Liver (tissue), 9 donors: ENCODE results near the gene NTPCR. TPM values are rescaled to one million over a fixed set of nuclear protein-coding genes. Genes with fewer than 3 reads are reported as not detected.

Experiments used
- DNase-seq: peaks from one replicate; pipeline ENCODE4 v3.0.0-alpha.2; 2017; ENCODE audit warnings: low spot score
- H3K27ac ChIP-seq, 2 donors: one replicate each; pipeline ENCODE4 v1.7.0; 2013; ENCODE audit warnings: inconsistent platforms in 2 of 2, low read length in 2 of 2, control low read depth in 1 of 2, low read depth in 1 of 2, mild to moderate bottlenecking in 1 of 2
- H3K27me3 ChIP-seq, 4 donors: one replicate each; pipeline versions ENCODE4 v1.6.1 to v1.7.0; 2013; ENCODE audit warnings: low read length in 3 of 4, inconsistent platforms in 1 of 4, mild to moderate bottlenecking in 1 of 4, moderate library complexity in 1 of 4; ENCODE audit not compliant: control insufficient read depth in 4 of 4, insufficient read depth in 4 of 4
- H3K36me3 ChIP-seq, 4 donors: one replicate each; pipeline versions ENCODE4 v1.6.1 to v1.7.0; 2013; ENCODE audit warnings: low read length in 3 of 4, mild to moderate bottlenecking in 3 of 4, low read depth in 1 of 4, moderate library complexity in 1 of 4; ENCODE audit not compliant: control insufficient read depth in 4 of 4, insufficient read depth in 3 of 4
- H3K4me1 ChIP-seq, 4 donors: one replicate each; pipeline versions ENCODE4 v1.6.1 to v1.7.0; 2013; ENCODE audit warnings: low read length in 3 of 4, mild to moderate bottlenecking in 3 of 4, moderate library complexity in 1 of 4; ENCODE audit not compliant: control insufficient read depth in 4 of 4, insufficient read depth in 4 of 4
- H3K4me3 ChIP-seq, 3 donors: one replicate each; pipeline versions ENCODE4 v1.6.1 to v1.7.0; 2013; ENCODE audit warnings: low read length in 3 of 3, control low read depth in 1 of 3, low read depth in 1 of 3, mild to moderate bottlenecking in 1 of 3
- H3K9ac ChIP-seq, 2 donors: one replicate each; pipeline ENCODE4 v1.7.0; 2013; ENCODE audit warnings: low read length in 2 of 2, mild to moderate bottlenecking in 2 of 2, moderate library complexity in 2 of 2, control low read depth in 1 of 2, low read depth in 1 of 2
- H3K9me3 ChIP-seq, 4 donors: one replicate each; pipeline versions ENCODE4 v1.6.1 to v1.7.0; 2013; ENCODE audit warnings: low read length in 3 of 4; ENCODE audit not compliant: control insufficient read depth in 4 of 4
- ATF3 ChIP-seq: IDR thresholded peaks from 2 replicates; pipeline ENCODE4 v1.6.1; 2016; ENCODE audit warnings: antibody characterized with exemption
- CTCF ChIP-seq: fragments of 150-350 bp; IDR thresholded peaks from 2 replicates; pipeline ENCODE4 v1.5.1; 2017; ENCODE audit warnings: improper control_type of control experiment, low read depth, low read length; ENCODE audit not compliant: missing input control
- EGR1 ChIP-seq, 2 donors: IDR thresholded peaks; 2 replicates each; pipeline ENCODE4 v1.6.1; 2016 to 2018; ENCODE audit warnings: antibody characterized with exemption in 2 of 2, low read depth in 2 of 2
- FOXA1 ChIP-seq: IDR thresholded peaks from 2 replicates; pipeline ENCODE4 v1.6.1; 2016; ENCODE audit warnings: antibody characterized with exemption
- FOXA2 ChIP-seq: IDR thresholded peaks from 2 replicates; pipeline ENCODE4 v1.6.1; 2016; ENCODE audit warnings: antibody characterized with exemption
- GABPA ChIP-seq, 2 donors: IDR thresholded peaks in 1 of 2; conservative IDR thresholded peaks in 1 of 2; 2 replicates each; pipeline ENCODE4 v1.6.1; 2016; ENCODE audit warnings: antibody characterized with exemption in 2 of 2, mild to moderate bottlenecking in 1 of 2, moderate library complexity in 1 of 2
- HNF4A ChIP-seq, 2 donors: conservative IDR thresholded peaks; 2 replicates each; pipeline ENCODE4 v1.6.1; 2016; ENCODE audit warnings: antibody characterized with exemption in 2 of 2, mild to moderate bottlenecking in 2 of 2
- HNF4G ChIP-seq: IDR thresholded peaks from 2 replicates; pipeline ENCODE4 v1.6.1; 2016; ENCODE audit warnings: antibody characterized with exemption
- JUND ChIP-seq, 2 donors: IDR thresholded peaks; 2 replicates each; pipeline ENCODE4 v1.6.1; 2016; ENCODE audit warnings: antibody characterized with exemption in 2 of 2
- MAX ChIP-seq: IDR thresholded peaks from 2 replicates; pipeline ENCODE4 v1.6.1; 2016; ENCODE audit warnings: antibody characterized with exemption
- NR2F2 ChIP-seq: IDR thresholded peaks from 2 replicates; pipeline ENCODE4 v1.6.1; 2016; ENCODE audit warnings: antibody characterized with exemption
- REST ChIP-seq: IDR thresholded peaks from 2 replicates; pipeline ENCODE4 v1.6.1; 2016; ENCODE audit warnings: antibody characterized with exemption, mild to moderate bottlenecking
- RXRA ChIP-seq, 2 donors: IDR thresholded peaks; 2 replicates each; pipeline ENCODE4 v1.6.1; 2017 to 2018; ENCODE audit warnings: antibody characterized with exemption in 2 of 2, mild to moderate bottlenecking in 1 of 2
- SP1 ChIP-seq: IDR thresholded peaks from 2 replicates; pipeline ENCODE4 v1.6.1; 2018; ENCODE audit warnings: antibody characterized with exemption, mild to moderate bottlenecking
- TAF1 ChIP-seq: conservative IDR thresholded peaks from 2 replicates; pipeline ENCODE4 v1.6.1; 2016; ENCODE audit warnings: antibody characterized with exemption, mild to moderate bottlenecking
- YY1 ChIP-seq: IDR thresholded peaks from 2 replicates; pipeline ENCODE4 v1.6.1; 2016; ENCODE audit warnings: antibody characterized with exemption, mild to moderate bottlenecking
- ZBTB33 ChIP-seq: IDR thresholded peaks from 2 replicates; pipeline ENCODE4 v1.6.1; 2016; ENCODE audit warnings: antibody characterized with exemption
- WGBS: extraction: QIAGEN DNeasy Blood & Tissue Kit; methylation state at CpG from one replicate; pipeline ENCODE4 v1.1.7; 2013; 5-methylcytosine and 5-hydroxymethylcytosine counted together
- polyA plus RNA-seq, 2 donors: library from polyadenylated mRNA; stranded (reverse) in 1 of 2; unstranded in 1 of 2; fragments of 200-250 nt in 1 of 2; fragments of >200 nt in 1 of 2; fragmentation: Nextera tagmentation in 1 of 2; extraction: Ambion mirVana in 1 of 2; gene quantifications; one replicate each; pipeline versions ENCODE4 v1.2.1 to v1.2.3, GENCODE V29; 2013 to 2015
- total RNA-seq, 2 donors: library from RNA; depleted of rRNA; stranded (reverse); fragments of >200 nt; gene quantifications; one replicate each; pipeline ENCODE4 v1.2.3, GENCODE V29; 2014
- donor health status: healthy.
- donor health status: healthy.
- donor health status: healthy.
- donor health status: healthy.
- donor health status: healthy.

NTPCR gene
- total and polyA plus RNA-seq, 4 donors = 7.2 to 37.2 (median 19.2) TPM

- no peaks in the 10 kb centered on the region for H3K4me1 ChIP-seq
- 92% methylated on average over 6 of the region's 6 CpGs for WGBS
- H3K36me3 ChIP-seq = no peaks in the 10 kb centered on the region
- TF ChIP-seq EGR1 (IDR thresholded peaks at IDR 0.05; ENCODE audit: low read depth in 2 of 2) (no peak), FOXA1 (no peak), HNF4A (conservative IDR thresholded peaks at IDR 0.05) (no peak), JUND (IDR thresholded peaks at IDR 0.05) (no peak), REST (no peak), ZBTB33 (no peak), HNF4G (no peak), GABPA (IDR thresholded peaks at IDR 0.05 in 1 of 2, conservative IDR thresholded peaks at IDR 0.05 in 1 of 2) (no peak), CTCF (no peak), SP1 (no peak), FOXA2 (no peak), RXRA (IDR thresholded peaks at IDR 0.05) (no peak), TAF1 (no peak), MAX (no peak), ATF3 (no peak), YY1 (no peak), NR2F2 (no peak)
- H3K9me3 ChIP-seq = peaks cover 0 to 4% (median 2%) of the 10 kb centered on the region in 4 donors
- no peak overlapping the region for H3K27ac ChIP-seq
- H3K4me3 ChIP-seq = no peak overlapping the region
- H3K27me3 ChIP-seq = no peaks in the 10 kb centered on the region
- no peak for DNase-seq
- H3K9ac ChIP-seq = no peak overlapping the region
Observed at GRCh38 chr1:232936941-232937340, 13.5 kb upstream of the NTPCR start.
